Muscle layer of colon (tissue), 2 donors: ENCODE measurements around the gene SETD6.
"Not testable (repeated sequence)": the region's sequence is repeated elsewhere in the genome, so short reads cannot be mapped to it uniquely, and the experiment has no call there.

ENCODE experiments used
- H3K27ac ChIP-seq: one replicate; pipeline ENCODE4 v1.7.0; 2013; ENCODE audit warnings: low read depth, mild to moderate bottlenecking, low read length, moderate library complexity
- H3K27me3 ChIP-seq, 2 donors: one replicate each; pipeline ENCODE4 v1.7.0; 2013; ENCODE audit warnings: low read length in 2 of 2, mild to moderate bottlenecking in 2 of 2; ENCODE audit not compliant: insufficient read depth in 2 of 2, control insufficient read depth in 1 of 2
- H3K36me3 ChIP-seq: one replicate; pipeline ENCODE4 v1.7.0; 2013; ENCODE audit warnings: mild to moderate bottlenecking, low read length; ENCODE audit not compliant: insufficient read depth
- H3K4me1 ChIP-seq: one replicate; pipeline ENCODE4 v1.7.0; 2013; ENCODE audit warnings: mild to moderate bottlenecking, low read length; ENCODE audit not compliant: insufficient read depth
- H3K4me3 ChIP-seq, 2 donors: one replicate each; pipeline ENCODE4 v1.7.0; 2013; ENCODE audit warnings: low read length in 2 of 2, low read depth in 1 of 2, mild to moderate bottlenecking in 1 of 2, moderate library complexity in 1 of 2
- H3K9ac ChIP-seq: one replicate; pipeline ENCODE4 v1.7.0; 2013; ENCODE audit warnings: low read length
- H3K9me3 ChIP-seq: one replicate; pipeline ENCODE4 v1.7.0; 2013; ENCODE audit warnings: mild to moderate bottlenecking, low read length
- donor health status: abdominal sarcoma.
- donor health status: Adenocarcinoma of cecum.

SETD6 gene

DNA sequence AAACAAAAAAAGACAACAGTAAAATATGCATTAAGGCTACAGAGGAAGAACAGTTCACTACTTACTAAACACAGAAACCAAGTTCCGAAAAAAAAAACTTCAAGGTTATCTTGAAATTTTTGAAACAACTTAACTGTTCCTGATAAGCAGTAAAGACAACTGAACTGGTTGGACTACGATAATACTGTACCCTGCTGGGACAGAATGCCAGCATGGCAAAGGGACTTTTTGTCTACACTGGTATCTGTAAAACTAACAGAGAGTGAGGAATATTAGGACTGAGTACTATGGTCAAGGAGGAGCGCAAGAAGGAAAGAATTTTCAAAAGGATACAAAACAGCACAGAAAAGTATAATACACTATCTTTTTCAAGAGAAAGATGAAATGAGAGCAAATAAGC lies 19.8 kb downstream of the SETD6 start:
- Histone ChIP-seq H3K4me3 (no peak overlapping the region), H3K4me1 (no peaks in the 10 kb centered on the region), H3K9me3 (no peaks in the 10 kb centered on the region), H3K27me3 (no peaks in the 10 kb centered on the region), H3K36me3 (peaks cover 83% of the 10 kb centered on the region), H3K9ac (no peak overlapping the region), H3K27ac (no peak overlapping the region)

DNA sequence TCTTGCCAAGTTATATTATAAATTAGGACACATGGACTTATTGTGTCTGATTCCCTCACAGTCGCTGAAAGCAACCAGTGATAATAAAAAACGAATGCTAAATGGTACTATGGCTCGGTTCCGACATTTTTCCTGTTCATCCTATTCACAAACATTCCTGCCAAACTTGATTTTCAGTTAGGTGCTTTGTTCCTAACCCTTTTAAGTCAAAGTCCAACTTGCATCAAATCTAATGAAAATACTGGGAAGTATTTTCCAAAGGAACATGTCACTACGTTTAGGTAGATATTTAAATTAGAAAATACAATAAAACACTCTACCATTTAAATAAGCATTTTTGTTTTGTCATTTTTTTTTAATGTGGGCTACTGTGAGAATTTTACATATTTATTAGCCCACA lies 21.0 kb downstream of the SETD6 start:
- Histone ChIP-seq H3K9ac (no peak overlapping the region), H3K4me1 (no peaks in the 10 kb centered on the region), H3K27ac (no peak overlapping the region), H3K9me3 (no peaks in the 10 kb centered on the region), H3K27me3 (no peaks in the 10 kb centered on the region), H3K4me3 (no peak overlapping the region), H3K36me3 (peaks cover 82% of the 10 kb centered on the region)

DNA sequence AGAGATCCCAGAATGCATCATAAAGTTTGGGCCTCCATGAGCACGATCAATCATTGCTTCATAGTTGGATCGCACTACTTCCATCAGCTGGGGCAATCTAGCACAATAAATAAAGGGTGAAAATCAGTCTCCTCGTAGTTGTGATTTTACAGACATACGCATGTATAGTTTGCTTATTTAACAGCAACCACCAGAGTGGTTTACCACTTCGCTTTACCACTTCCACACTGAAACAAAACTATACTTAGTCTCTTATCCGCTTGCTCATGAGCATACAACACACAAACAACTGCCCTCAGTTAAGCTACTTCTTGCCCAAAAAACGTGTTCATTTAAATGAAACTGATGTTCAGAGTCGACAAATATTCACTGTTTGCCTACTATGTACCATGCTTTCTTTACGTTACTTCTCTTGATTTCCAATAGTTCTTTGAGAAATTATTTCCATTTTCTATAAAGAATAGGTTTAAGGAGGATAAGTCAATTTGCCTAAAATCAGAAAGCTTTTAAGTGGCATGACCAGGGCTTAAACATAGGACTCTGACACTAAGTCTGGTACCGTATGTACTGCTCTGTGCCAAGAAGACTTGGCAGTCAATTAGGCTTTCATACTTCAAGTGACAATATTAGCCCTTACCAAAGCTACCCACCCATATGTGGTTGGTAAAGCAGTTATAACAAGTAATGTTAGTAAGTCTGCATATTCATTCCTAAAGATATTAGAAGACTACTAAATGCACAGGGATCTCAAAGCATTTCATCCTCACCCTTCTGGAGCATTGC lies 22.0 kb downstream of the SETD6 start:
- H3K36me3 ChIP-seq = peaks cover 82% of the 10 kb centered on the region
- no peak overlapping the region for H3K4me3 ChIP-seq
- no peak overlapping the region for H3K27ac ChIP-seq
- no peaks in the 10 kb centered on the region for H3K9me3 ChIP-seq
- H3K4me1 ChIP-seq = no peaks in the 10 kb centered on the region
- H3K27me3 ChIP-seq = no peaks in the 10 kb centered on the region
- no peak overlapping the region for H3K9ac ChIP-seq

DNA sequence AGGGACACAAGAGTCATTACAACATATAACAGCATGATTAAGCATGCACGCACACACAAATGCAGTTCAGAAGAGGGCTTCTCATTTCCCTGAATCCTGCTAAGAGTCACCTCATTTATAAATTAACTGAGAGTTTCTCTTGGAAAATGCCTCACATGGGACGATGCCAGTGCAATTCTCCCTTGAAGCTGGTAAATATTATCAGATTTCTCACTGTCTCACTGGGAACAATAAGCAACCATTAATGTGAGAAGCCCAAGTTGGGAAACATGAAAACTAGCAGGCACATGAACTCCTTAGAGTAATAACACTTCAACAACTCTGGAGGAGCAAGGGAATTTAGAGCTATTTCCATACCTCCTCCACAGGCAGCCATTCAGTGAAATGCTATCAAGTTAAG lies 26.4 kb downstream of the SETD6 start:
- H3K27ac ChIP-seq = no peak overlapping the region
- H3K36me3 ChIP-seq = peaks cover 90% of the 10 kb centered on the region

DNA sequence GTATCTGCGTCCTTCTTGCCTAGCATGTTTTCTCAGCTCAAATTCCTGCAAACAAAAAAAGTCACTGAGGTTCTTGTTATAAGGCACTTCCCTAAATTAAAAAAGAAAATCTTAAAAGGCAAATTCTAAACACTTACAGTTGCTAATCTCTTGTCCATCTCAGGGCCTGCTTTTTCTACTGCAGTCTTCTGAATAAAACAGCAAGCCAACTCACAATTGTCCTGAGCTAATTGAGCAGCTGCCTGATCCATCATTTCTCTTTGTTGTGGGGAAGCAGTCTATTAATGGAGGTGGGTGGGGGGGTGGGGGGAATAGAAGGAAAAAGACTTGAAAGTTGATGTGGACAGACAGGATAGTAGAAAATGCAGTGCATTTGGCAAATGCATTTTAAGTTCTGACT lies 27.0 kb downstream of the SETD6 start:
- Histone ChIP-seq H3K9me3 (no peaks in the 10 kb centered on the region), H3K27me3 (no peaks in the 10 kb centered on the region), H3K36me3 (peaks cover 89% of the 10 kb centered on the region), H3K4me1 (no peaks in the 10 kb centered on the region), H3K27ac (no peak overlapping the region), H3K4me3 (no peak overlapping the region), H3K9ac (no peak overlapping the region)

More for the DNA sequence above, 26.4 kb downstream of the SETD6 start:
- Histone ChIP-seq H3K4me3 (no peak overlapping the region), H3K9ac (no peak overlapping the region), H3K4me1 (no peaks in the 10 kb centered on the region), H3K9me3 (no peaks in the 10 kb centered on the region), H3K27me3 (no peaks in the 10 kb centered on the region)

DNA sequence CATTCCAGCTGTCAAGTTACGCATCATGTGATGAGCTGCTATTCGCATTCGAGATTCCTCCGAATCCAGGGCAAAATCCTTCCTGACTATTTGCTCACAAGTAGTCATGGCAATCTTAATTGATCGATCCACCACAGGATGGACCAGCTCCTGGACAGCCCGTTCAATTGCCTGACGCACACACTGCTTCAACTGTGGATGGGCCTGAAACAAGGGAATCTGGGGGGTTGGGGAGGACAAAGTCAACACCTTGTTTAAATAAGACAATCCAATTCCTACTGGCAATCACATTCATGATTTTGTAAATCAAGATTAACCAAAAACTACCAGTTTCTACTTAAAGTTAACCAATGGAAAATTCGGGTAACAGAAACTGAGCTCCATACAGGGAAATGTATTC lies 28.4 kb downstream of the SETD6 start:
- H3K27ac ChIP-seq = no peak overlapping the region
- no peak overlapping the region for H3K9ac ChIP-seq
- H3K4me1 ChIP-seq = peaks cover 6% of the 10 kb centered on the region
- no peak overlapping the region for H3K4me3 ChIP-seq
- H3K9me3 ChIP-seq = no peaks in the 10 kb centered on the region
- H3K36me3 ChIP-seq = peaks cover 84% of the 10 kb centered on the region
- H3K27me3 ChIP-seq = no peaks in the 10 kb centered on the region

DNA sequence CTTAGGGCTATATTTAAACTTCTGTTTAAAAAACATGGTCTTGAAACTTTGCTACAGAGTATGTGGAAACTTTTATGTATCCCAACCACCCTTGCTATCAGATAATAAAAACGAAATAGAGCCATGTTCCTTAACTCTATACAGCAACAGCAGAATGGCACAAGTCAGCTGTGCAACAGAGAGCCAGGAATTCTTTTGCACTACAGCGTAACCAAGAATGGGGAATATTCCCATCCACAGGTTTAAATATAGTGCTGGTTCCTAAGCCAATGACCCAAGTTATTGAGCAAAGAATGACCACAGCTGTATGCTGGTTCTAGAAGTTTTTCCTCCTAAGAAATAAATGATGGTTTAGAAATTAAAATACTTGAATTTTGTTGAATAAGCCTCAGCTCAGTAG lies 33.1 kb downstream of the SETD6 start:
- H3K4me3 ChIP-seq = no peak overlapping the region
- H3K27ac ChIP-seq = no peak overlapping the region
- H3K4me1 ChIP-seq = peaks cover 23% of the 10 kb centered on the region
- no peaks in the 10 kb centered on the region for H3K27me3 ChIP-seq
- H3K9me3 ChIP-seq = no peaks in the 10 kb centered on the region
- no peak overlapping the region for H3K9ac ChIP-seq
- peaks cover 68% of the 10 kb centered on the region for H3K36me3 ChIP-seq

DNA sequence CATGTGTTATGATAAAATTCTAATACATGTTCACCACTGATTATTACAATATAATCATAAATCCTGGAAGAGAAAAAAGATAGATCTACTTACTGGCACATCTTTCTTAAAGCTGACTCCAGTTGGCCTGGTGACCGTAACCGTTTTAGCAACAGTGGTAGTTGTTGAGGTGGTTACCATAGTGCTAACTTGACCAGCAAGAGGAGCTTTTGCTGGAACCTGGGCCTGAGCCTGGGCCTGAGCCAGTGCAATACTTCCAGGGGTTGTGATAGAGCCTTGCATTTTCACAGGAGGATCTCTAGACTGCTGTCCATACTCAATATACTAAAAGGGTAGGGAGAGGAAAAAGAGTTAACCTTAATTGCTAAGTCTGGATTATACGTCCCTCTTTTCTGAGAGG lies 36.2 kb downstream of the SETD6 start:
- H3K4me3 ChIP-seq = no peak overlapping the region
- H3K4me1 ChIP-seq = peaks cover 23% of the 10 kb centered on the region
- H3K9ac ChIP-seq = no peak overlapping the region
- no peaks in the 10 kb centered on the region for H3K27me3 ChIP-seq
- peaks cover 69% of the 10 kb centered on the region for H3K36me3 ChIP-seq
- H3K27ac ChIP-seq = no peak overlapping the region
- H3K9me3 ChIP-seq = no peaks in the 10 kb centered on the region

DNA sequence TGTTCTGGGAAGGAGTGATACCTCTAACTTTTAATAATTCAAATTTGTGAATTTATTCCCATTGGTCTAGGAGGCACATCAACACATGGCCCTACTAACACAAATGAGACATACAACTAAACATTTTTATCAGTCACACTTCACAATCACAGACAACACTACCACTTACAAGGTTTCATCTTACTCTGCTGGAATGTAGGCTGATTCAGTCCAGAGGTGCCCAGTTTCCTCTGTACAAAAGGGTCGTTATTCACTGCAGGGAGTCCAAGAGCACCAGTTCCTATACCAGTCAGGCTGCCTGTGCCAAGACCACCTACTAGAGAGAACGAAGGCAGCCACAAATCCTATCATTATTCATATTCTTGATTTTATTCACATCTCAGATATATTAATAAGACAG lies 41.4 kb downstream of the SETD6 start:
- no peak overlapping the region for H3K9ac ChIP-seq
- peaks cover 66% of the 10 kb centered on the region for H3K36me3 ChIP-seq

DNA sequence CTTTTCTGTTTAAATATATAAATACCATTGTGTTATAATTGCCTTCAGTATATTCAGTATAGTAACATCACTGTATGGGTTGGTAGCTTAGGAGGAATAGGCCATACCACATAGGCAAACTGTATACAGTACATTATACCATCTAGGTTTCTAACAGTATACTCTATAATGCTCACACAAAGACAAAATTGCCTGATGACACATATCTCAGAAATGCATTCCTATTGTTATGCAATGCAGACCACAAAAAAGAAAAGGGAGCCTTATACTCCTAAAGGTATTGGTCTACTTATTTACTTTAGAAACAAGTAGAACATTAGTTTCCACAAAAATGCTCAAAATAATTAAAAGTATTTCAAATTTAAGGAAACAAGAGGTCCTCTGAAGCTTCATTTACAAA lies 47.9 kb downstream of the SETD6 start:
- no peak overlapping the region for H3K27ac ChIP-seq
- H3K27me3 ChIP-seq = no peaks in the 10 kb centered on the region
- H3K4me1 ChIP-seq = no peaks in the 10 kb centered on the region
- no peak overlapping the region for H3K9ac ChIP-seq
- H3K9me3 ChIP-seq = no peaks in the 10 kb centered on the region
- no peak overlapping the region for H3K4me3 ChIP-seq
- peaks cover 36% of the 10 kb centered on the region for H3K36me3 ChIP-seq

More for the DNA sequence above, 41.4 kb downstream of the SETD6 start:
- no peak overlapping the region for H3K4me3 ChIP-seq
- no peak overlapping the region for H3K27ac ChIP-seq
- peaks cover 4% of the 10 kb centered on the region for H3K4me1 ChIP-seq
- H3K27me3 ChIP-seq = no peaks in the 10 kb centered on the region
- no peaks in the 10 kb centered on the region for H3K9me3 ChIP-seq

DNA sequence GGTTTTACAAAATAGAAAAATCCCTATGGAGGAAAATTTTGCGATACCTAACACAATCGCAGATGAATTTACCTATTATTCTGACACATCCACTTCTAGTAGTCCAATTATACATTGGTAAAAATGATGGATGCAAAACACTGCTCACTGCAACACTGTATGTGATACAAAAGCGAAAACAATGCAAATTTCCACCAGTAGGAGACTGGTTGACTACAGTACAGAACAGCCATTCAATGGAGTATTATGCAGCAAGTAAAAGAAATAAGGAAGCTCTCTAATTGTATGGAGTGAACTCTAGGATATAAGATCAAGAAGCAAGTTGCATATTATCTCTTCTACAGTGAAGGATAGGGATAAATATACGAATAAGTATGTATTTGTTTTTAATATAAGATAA lies 48.5 kb downstream of the SETD6 start:
- Histone ChIP-seq H3K4me3 (no peak overlapping the region), H3K4me1 (no peaks in the 10 kb centered on the region), H3K9ac (no peak overlapping the region), H3K9me3 (no peaks in the 10 kb centered on the region), H3K27ac (no peak overlapping the region), H3K27me3 (no peaks in the 10 kb centered on the region), H3K36me3 (peaks cover 30% of the 10 kb centered on the region)

DNA sequence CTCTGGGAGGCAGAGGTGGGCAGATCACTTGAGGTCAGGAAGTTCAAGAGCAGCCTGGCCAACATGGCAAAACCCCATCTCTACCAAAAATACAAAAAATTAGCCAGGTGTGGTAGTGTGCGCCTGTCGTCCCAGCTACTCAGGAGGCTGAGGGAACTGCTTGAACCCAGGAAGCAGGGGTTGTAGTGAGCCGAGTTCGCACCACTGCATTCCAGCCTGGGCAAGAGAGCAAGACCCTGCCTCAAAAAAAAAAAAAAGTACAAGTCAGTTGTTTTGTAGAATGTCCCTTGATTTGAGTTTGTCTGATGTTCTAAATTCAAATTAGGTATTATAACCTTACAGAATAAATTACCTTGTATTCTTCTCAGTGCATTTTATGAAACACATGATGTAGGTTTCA lies 50.4 kb downstream of the SETD6 start:
- H3K4me1 ChIP-seq, H3K27me3 ChIP-seq, H3K27ac ChIP-seq, H3K9ac ChIP-seq, H3K4me3 ChIP-seq, H3K9me3 ChIP-seq: not testable (repeated sequence)
- H3K36me3 ChIP-seq = peaks cover 36% of the 10 kb centered on the region
